OCI-LY1 (cell line): Measurements from ENCODE around the gene FAM210B.

Experiments used
- H2AFZ ChIP-seq: fragments of 200-600 bp; sonication (generic), shearing (Covaris generic); 2 replicates; pipeline ENCODE4 v1.6.0; 2014; ENCODE audit warnings: antibody characterized with exemption, mild to moderate bottlenecking, low read length
- H3F3A ChIP-seq: fragments of 200-600 bp; sonication (generic), shearing (Covaris generic); 2 replicates; pipeline ENCODE4 v1.6.0; 2014; ENCODE audit warnings: mild to moderate bottlenecking, antibody characterized with exemption, low read length, moderate library complexity; ENCODE audit not compliant: insufficient read depth
- H3K27ac ChIP-seq: fragments of 200-600 bp; sonication (generic); 2 replicates; pipeline ENCODE4 v1.5.1; 2014; ENCODE audit warnings: low read length, mixed run types, mild to moderate bottlenecking, low read depth; ENCODE audit not compliant: poor library complexity, severe bottlenecking
- H3K27me3 ChIP-seq: fragments of 200-600 bp; sonication (generic); 2 replicates; pipeline ENCODE4 v1.6.0; 2014; ENCODE audit warnings: antibody characterized with exemption, mild to moderate bottlenecking, low read length, moderate library complexity; ENCODE audit not compliant: insufficient read depth
- H3K36me3 ChIP-seq: fragments of 200-600 bp; sonication (generic); 2 replicates; pipeline ENCODE4 v1.6.1; 2014; ENCODE audit warnings: mild to moderate bottlenecking, antibody characterized with exemption, low read length, moderate library complexity, mixed read lengths; ENCODE audit not compliant: insufficient read depth
- H3K4me1 ChIP-seq: fragments of 200-600 bp; sonication (generic); 2 replicates; pipeline ENCODE4 v1.5.1; 2014; ENCODE audit warnings: mild to moderate bottlenecking, low read length, moderate library complexity; ENCODE audit not compliant: insufficient read depth, severe bottlenecking
- H3K4me2 ChIP-seq: fragments of 200-600 bp; sonication (generic), shearing (Covaris generic); 2 replicates; pipeline ENCODE4 v1.6.1; 2014; ENCODE audit warnings: low read length
- H3K4me3 ChIP-seq: fragments of 200-600 bp; sonication (generic); 2 replicates; pipeline ENCODE4 v1.5.1; 2014; ENCODE audit warnings: low read length, low read depth, mild to moderate bottlenecking, mixed read lengths; ENCODE audit not compliant: poor library complexity, severe bottlenecking
- H3K79me2 ChIP-seq: fragments of 200-600 bp; shearing (Covaris generic); 2 replicates; pipeline ENCODE4 v1.6.1; 2016; ENCODE audit warnings: mixed run types, low read length, mixed read lengths; ENCODE audit not compliant: insufficient read depth
- H3K9ac ChIP-seq: fragments of 200-600 bp; sonication (generic), shearing (Covaris generic); 2 replicates; pipeline ENCODE4 v1.6.1; 2014; ENCODE audit warnings: mild to moderate bottlenecking, low read length, mixed read lengths
- H3K9me2 ChIP-seq: fragments of 200-600 bp; sonication (generic), shearing (Covaris generic); 2 replicates; pipeline ENCODE4 v1.6.1; 2014; ENCODE audit warnings: low read depth, mild to moderate bottlenecking, low read length, mixed read lengths
- H3K9me3 ChIP-seq: fragments of 200-600 bp; shearing (Covaris generic); 2 replicates; pipeline ENCODE4 v1.6.1; 2014; ENCODE audit warnings: low read length, mixed read lengths
- H4K20me1 ChIP-seq: fragments of 200-600 bp; sonication (generic), shearing (Covaris generic); 2 replicates; pipeline ENCODE4 v1.6.0; 2016; ENCODE audit warnings: mild to moderate bottlenecking, low read length; ENCODE audit not compliant: insufficient read depth
- EZH2 ChIP-seq: fragments of 200-600 bp; sonication (generic), shearing (Covaris generic); IDR thresholded peaks from 2 replicates; pipeline ENCODE4 v1.8.0; 2017; ENCODE audit warnings: borderline replicate concordance, mixed run types, mild to moderate bottlenecking, antibody characterized with exemption, low read length, moderate library complexity, mixed read lengths
- TF ChIP-seq, protein P1 (sequence below): fragments of 200-600 bp; sonication (generic), shearing (Covaris generic); IDR thresholded peaks from 2 replicates; pipeline ENCODE4 v1.5.1; 2017; ENCODE audit warnings: mild to moderate bottlenecking, antibody characterized with exemption, low read length, moderate library complexity, mixed read lengths

FAM210B gene

DNA sequence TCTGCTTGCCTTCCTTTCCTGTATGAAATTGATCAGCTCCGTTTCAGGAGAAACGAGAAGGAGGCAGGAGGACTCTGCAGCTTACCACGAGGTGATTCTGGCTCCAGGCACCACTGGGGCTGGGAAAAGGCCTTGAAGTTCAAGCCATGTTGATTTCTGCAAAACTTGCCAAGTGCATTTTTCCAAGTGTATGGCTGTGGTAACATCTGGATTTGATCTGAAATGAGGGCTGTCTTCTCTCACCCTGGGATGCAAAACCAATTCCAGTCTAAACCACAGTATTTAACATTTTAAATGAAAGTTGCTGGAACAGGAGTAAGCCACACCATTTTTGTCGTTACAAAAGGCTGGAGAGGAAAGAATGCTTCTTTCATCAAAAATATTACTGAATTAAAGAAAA, 36.1 kb upstream of the FAM210B start:
- H3F3A ChIP-seq, result no peaks in the 10 kb centered on the region
- H3K79me2 ChIP-seq, result no peaks in the 10 kb centered on the region
- no peaks in the 10 kb centered on the region; the same call in 1 of the 2 replicates for H3K27me3 ChIP-seq
- H3K36me3 ChIP-seq, result no peaks in the 10 kb centered on the region
- H2AFZ ChIP-seq, result no peak overlapping the region
- H3K4me1 ChIP-seq, result no peaks in the 10 kb centered on the region
- H4K20me1 ChIP-seq, result no peaks in the 10 kb centered on the region
- H3K27ac ChIP-seq, result no peak overlapping the region
- no peaks in the 10 kb centered on the region for H3K9me2 ChIP-seq
- no peak overlapping the region for H3K4me2 ChIP-seq
- H3K9me3 ChIP-seq, result no peaks in the 10 kb centered on the region
- no peak overlapping the region for H3K9ac ChIP-seq
- TF ChIP-seq EZH2, result no peak
- TF ChIP-seq, protein P1, sequence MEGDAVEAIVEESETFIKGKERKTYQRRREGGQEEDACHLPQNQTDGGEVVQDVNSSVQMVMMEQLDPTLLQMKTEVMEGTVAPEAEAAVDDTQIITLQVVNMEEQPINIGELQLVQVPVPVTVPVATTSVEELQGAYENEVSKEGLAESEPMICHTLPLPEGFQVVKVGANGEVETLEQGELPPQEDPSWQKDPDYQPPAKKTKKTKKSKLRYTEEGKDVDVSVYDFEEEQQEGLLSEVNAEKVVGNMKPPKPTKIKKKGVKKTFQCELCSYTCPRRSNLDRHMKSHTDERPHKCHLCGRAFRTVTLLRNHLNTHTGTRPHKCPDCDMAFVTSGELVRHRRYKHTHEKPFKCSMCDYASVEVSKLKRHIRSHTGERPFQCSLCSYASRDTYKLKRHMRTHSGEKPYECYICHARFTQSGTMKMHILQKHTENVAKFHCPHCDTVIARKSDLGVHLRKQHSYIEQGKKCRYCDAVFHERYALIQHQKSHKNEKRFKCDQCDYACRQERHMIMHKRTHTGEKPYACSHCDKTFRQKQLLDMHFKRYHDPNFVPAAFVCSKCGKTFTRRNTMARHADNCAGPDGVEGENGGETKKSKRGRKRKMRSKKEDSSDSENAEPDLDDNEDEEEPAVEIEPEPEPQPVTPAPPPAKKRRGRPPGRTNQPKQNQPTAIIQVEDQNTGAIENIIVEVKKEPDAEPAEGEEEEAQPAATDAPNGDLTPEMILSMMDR, result no peak
- no peak overlapping the region for H3K4me3 ChIP-seq

DNA sequence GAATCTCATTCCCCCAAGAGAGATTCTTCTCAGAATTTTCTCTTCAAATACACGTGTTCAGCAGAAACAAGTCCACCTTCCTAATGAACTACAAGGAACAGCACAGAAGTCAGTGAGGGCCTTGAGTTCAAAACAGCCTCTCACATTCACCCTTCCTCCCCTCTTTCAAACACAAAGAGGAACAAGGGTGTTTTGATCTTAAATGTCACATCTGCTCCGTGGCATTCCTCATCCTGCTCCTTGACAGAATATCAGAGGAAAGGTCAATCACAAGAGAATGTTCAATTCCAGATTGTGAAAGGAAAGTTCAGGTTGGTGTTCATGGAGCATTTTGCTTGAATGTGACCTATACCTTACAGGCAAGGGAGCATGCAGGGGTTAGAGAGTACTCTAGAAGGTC, 35.6 kb upstream of the FAM210B start:
- Histone ChIP-seq H3K9me2 (no peaks in the 10 kb centered on the region), H3K9ac (no peak overlapping the region), H3K4me2 (no peak overlapping the region), H4K20me1 (no peaks in the 10 kb centered on the region), H3K4me1 (no peaks in the 10 kb centered on the region), H3K27ac (no peak overlapping the region), H3F3A (no peaks in the 10 kb centered on the region), H3K79me2 (no peaks in the 10 kb centered on the region), H3K9me3 (no peaks in the 10 kb centered on the region), H2AFZ (no peak overlapping the region), H3K4me3 (no peak overlapping the region), H3K36me3 (no peaks in the 10 kb centered on the region), H3K27me3 (no peaks in the 10 kb centered on the region; the same call in 1 of the 2 replicates)
- TF ChIP-seq, protein P1, result no peak
- no peak for TF ChIP-seq EZH2

DNA sequence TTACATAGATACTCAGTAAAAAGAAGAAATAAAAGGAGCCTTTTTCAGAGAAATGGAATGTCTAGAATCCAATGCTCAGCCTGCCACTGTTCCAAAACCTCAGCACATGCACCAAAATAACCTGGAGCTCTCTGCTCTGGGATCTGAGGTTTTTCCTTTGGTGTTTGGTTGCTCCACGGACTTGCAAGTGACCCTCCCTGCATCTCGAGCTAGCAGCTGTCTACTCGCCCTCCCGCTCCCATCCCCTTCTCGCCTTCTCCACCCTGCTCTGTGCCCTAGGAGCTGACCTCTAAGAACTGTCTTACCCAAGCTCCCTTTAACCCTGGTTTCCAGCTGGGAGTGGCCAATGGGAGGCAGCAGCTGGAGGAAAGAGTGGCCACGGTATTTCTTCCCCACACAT, 35.1 kb upstream of the FAM210B start:
- no peak overlapping the region for H2AFZ ChIP-seq
- H3K27ac ChIP-seq, result no peak overlapping the region
- no peaks in the 10 kb centered on the region for H3K9me2 ChIP-seq
- no peaks in the 10 kb centered on the region for H4K20me1 ChIP-seq
- no peaks in the 10 kb centered on the region for H3K36me3 ChIP-seq
- H3K4me1 ChIP-seq, result no peaks in the 10 kb centered on the region
- no peak overlapping the region for H3K4me2 ChIP-seq
- H3K79me2 ChIP-seq, result no peaks in the 10 kb centered on the region
- H3F3A ChIP-seq, result no peaks in the 10 kb centered on the region
- no peaks in the 10 kb centered on the region; the same call in 1 of the 2 replicates for H3K27me3 ChIP-seq
- no peak for TF ChIP-seq EZH2
- TF ChIP-seq, protein P1, result no peak
- no peak overlapping the region for H3K4me3 ChIP-seq
- H3K9ac ChIP-seq, result no peak overlapping the region
- H3K9me3 ChIP-seq, result no peaks in the 10 kb centered on the region
